ENCODE data around the gene SNX3. TPM values are rescaled to one million over a fixed set of nuclear protein-coding genes. Genes with fewer than 3 reads are reported as not detected.

Gene SNX3
- total RNA-seq, 6 experiments from 2014 or later: 148 to 195 (median 189) TPM

DNA sequence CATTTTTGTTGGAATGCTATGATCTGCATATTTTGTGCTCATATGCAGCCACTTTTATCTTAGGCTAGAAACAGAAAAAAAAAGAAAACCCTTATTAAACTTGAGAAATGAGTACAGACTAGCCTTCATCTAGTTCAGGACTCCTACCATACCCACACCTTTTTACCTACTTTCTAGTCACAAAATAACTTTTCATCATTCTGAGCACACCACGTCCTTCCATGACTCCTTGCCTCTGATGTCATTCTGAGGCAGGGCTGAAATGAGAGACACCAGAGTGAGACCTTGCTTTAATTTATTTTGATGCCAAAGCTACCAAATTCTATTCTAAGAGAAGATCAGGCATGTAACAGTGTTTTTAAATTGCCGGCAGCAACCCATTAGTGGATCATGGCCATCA, 38.8 kb downstream of the SNX3 start:
- H3K4me1 Mint-ChIP-seq (ENCODE audit: low read depth): peaks cover 19% of the 10 kb centered on the region
- peaks cover 23% of the 10 kb centered on the region for H3K36me3 Mint-ChIP-seq (ENCODE audit: low read depth)
- no peak for DNase-seq
- peak overlapping the region; percentile 55 for H3K27ac Mint-ChIP-seq
- H3K9me3 Mint-ChIP-seq: no peaks in the 10 kb centered on the region
- H3K27me3 Mint-ChIP-seq (ENCODE audit: insufficient read depth): no peaks in the 10 kb centered on the region
- TF ChIP-seq, protein P1, sequence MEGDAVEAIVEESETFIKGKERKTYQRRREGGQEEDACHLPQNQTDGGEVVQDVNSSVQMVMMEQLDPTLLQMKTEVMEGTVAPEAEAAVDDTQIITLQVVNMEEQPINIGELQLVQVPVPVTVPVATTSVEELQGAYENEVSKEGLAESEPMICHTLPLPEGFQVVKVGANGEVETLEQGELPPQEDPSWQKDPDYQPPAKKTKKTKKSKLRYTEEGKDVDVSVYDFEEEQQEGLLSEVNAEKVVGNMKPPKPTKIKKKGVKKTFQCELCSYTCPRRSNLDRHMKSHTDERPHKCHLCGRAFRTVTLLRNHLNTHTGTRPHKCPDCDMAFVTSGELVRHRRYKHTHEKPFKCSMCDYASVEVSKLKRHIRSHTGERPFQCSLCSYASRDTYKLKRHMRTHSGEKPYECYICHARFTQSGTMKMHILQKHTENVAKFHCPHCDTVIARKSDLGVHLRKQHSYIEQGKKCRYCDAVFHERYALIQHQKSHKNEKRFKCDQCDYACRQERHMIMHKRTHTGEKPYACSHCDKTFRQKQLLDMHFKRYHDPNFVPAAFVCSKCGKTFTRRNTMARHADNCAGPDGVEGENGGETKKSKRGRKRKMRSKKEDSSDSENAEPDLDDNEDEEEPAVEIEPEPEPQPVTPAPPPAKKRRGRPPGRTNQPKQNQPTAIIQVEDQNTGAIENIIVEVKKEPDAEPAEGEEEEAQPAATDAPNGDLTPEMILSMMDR (IDR thresholded peaks at IDR 0.05): no peak
- H3K4me3 Mint-ChIP-seq: no peak overlapping the region

DNA sequence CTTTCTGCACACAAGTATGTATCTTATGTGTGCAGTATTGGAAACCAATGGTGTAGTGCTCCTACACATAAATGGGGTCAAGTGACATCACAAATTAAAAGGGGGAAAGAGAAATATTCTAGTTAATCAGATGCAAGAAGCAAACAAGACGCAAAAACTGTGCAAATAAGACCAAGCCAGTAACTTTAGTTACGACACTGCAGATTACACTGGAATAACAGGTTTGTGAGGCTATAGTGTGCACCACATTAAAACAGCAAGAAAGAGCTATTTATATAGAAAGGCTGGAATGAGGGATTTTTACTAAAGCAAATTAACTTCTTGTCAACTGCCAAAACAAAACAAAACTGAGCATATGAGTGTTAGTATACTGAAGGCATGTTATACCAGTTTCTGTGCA, 49.2 kb downstream of the SNX3 start:
- DNase-seq: no peak
- peaks cover 10% of the 10 kb centered on the region for H3K36me3 Mint-ChIP-seq (ENCODE audit: low read depth)
- no peak overlapping the region for H3K4me3 Mint-ChIP-seq
- H3K9me3 Mint-ChIP-seq: no peaks in the 10 kb centered on the region
- no peaks in the 10 kb centered on the region for H3K4me1 Mint-ChIP-seq (ENCODE audit: low read depth)
- no peak overlapping the region for H3K27ac Mint-ChIP-seq
- H3K27me3 Mint-ChIP-seq (ENCODE audit: insufficient read depth): no peaks in the 10 kb centered on the region
- TF ChIP-seq, protein P1 (IDR thresholded peaks at IDR 0.05): no peak

DNA sequence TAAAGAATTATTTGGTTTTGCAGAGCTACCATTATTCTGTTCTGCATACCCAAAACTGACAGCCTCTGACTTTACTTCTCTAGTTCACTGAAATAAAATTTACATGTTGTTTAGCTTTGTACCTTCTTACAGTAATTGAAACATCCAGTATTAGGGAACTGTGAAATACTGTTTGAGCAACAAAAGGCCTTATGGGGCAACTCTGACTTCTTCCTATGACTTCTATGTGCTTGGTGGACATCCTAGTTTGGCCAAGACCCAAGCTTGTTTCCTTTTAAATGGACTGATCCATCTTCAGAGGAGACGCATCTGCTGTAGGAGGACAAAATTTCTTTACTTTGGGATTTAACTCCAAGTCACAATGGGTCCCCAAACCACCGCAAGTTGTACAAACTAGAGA, 50.3 kb downstream of the SNX3 start:
- Mint-ChIP-seq H3K9me3 (no peaks in the 10 kb centered on the region), H3K4me3 (no peak overlapping the region), H3K36me3 (ENCODE audit: low read depth) (peaks cover 10% of the 10 kb centered on the region), H3K4me1 (ENCODE audit: low read depth) (no peaks in the 10 kb centered on the region), H3K27ac (no peak overlapping the region; the same call in 1 of the 2 replicates), H3K27me3 (ENCODE audit: insufficient read depth) (no peaks in the 10 kb centered on the region)
- DNase-seq: no peak
- TF ChIP-seq, protein P1 (IDR thresholded peaks at IDR 0.05): no peak

DNA sequence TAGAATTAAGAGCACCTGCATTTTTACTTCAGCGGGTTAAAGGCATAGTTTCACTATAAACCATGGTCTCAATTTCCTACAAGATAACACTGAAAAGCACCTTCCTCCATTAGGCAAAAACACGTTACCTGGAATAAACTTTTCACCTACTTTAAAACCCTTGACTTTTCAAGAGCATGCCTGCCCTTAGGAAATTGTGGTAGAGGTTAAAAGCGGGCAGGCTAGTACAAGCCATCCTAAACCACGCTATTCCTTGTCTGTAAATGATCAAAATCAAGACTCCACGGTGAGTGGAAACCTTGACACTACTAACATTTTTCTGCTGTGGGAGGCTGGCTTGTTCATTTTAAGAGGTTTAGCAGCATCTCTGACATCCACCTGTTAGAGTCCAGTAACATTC, 51.1 kb downstream of the SNX3 start:
- H3K9me3 Mint-ChIP-seq: no peaks in the 10 kb centered on the region
- peaks cover 10% of the 10 kb centered on the region for H3K36me3 Mint-ChIP-seq (ENCODE audit: low read depth)
- TF ChIP-seq, protein P1 (IDR thresholded peaks at IDR 0.05): no peak
- no peak for DNase-seq
- no peaks in the 10 kb centered on the region for H3K27me3 Mint-ChIP-seq (ENCODE audit: insufficient read depth)
- no peaks in the 10 kb centered on the region for H3K4me1 Mint-ChIP-seq (ENCODE audit: low read depth)
- no peak overlapping the region for H3K4me3 Mint-ChIP-seq
- H3K27ac Mint-ChIP-seq: no peak overlapping the region

DNA sequence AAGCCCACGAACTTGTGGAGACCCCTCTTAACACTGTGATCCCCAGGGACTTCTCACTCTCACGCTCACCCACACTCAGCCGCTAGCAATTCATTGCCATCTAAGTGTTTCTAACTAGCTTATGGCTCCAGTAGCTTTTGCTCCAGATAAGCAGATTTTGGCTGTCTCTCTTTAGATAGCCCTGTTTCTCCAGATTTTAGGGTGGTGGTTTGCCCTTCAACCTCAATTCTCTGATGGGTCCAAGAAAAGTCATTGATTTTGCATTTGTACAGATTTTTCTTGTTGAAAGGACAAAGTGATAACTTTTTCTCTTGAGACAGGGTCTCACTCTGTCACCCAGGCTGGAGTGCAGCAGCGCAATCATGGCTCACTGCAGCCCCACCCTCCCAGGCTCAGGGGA, 53.8 kb downstream of the SNX3 start:
- Mint-ChIP-seq H3K27me3 (ENCODE audit: insufficient read depth) (no peaks in the 10 kb centered on the region), H3K4me1 (ENCODE audit: low read depth) (no peaks in the 10 kb centered on the region), H3K9me3 (no peaks in the 10 kb centered on the region), H3K4me3 (no peak overlapping the region), H3K36me3 (ENCODE audit: low read depth) (peaks cover 10% of the 10 kb centered on the region), H3K27ac (no peak overlapping the region)
- no peak for DNase-seq
- TF ChIP-seq, protein P1 (IDR thresholded peaks at IDR 0.05): no peak
